HepG2 (cell line): ENCODE data around the gene TTC39B. TPM values are rescaled to one million over a fixed set of nuclear protein-coding genes. Genes with fewer than 3 reads are reported as not detected.

ENCODE experiments used
- ATAC-seq: fragments of 200-7000 bp; cut with Tn5 transposase; 3 replicates; pipeline ENCODE4 v1.9.1; 2020; ENCODE audit warnings: mild to moderate bottlenecking, moderate library complexity
- BruUV-seq: library from RNA; stranded (reverse); fragments of 400-500 nt; replicated peaks from 2 replicates; lab custom pipeline; 2021; lab: Mats Ljungman, UMichigan
- CTCF ChIA-PET: fragments of 300-600 bp; formaldehyde crosslinking; extraction: SDS; loops from one replicate; lab custom pipeline; 2021; ENCODE audit warnings: low total read pairs, inconsistent platforms, low intra/inter-chr PET ratio; lab: Yijun Ruan, JAX
- POLR2A ChIA-PET: fragments of 350-600 bp; sonication (Branson Sonifier 250); formaldehyde crosslinking; loops from one replicate; lab custom pipeline; 2020; ENCODE audit warnings: antibody characterized with exemption, inconsistent platforms; lab: Yijun Ruan, JAX
- DNase-seq: peaks from one replicate; pipeline ENCODE4 v3.0.0-alpha.2; 2015; ENCODE audit warnings: low spot score
- FAIRE-seq: peaks from 3 replicates; lab custom pipeline; 2011; peaks lifted over from hg19 to GRCh38; lab: Jason Lieb, UNC
- H2AFZ ChIP-seq: one replicate; pipeline ENCODE4 v1.6.1; 2011; ENCODE audit warnings: low read length, inconsistent platforms
- H3K27ac ChIP-seq: fragments of 300-600 bp; 3 replicates; pipeline ENCODE4 v1.8.0; 2011; ENCODE audit warnings: mixed run types, mild to moderate bottlenecking, mixed read lengths, low read length, inconsistent platforms; ENCODE audit not compliant: insufficient read depth; ENCODE audit errors: extremely low read length
- H3K27me3 ChIP-seq, 2 experiments: fragments of 200-600 bp in 1 of 2; 2 replicates in 1 of 2; 3 replicates in 1 of 2; pipeline versions ENCODE4 v1.6.0 to v1.8.0; 2011; ENCODE audit warnings: low read length in 2 of 2, mild to moderate bottlenecking in 2 of 2, moderate library complexity in 2 of 2, inconsistent platforms in 1 of 2; ENCODE audit not compliant: insufficient read depth in 2 of 2, control insufficient read depth in 1 of 2
- H3K36me3 ChIP-seq, 2 experiments: fragments of 200-600 bp in 1 of 2; replicated peaks in 1 of 2; 2 replicates in 1 of 2; 3 replicates in 1 of 2; pipeline versions ENCODE4 v1.5.1 to v1.8.0; 2011; ENCODE audit warnings: low read length in 2 of 2, inconsistent platforms in 1 of 2; ENCODE audit not compliant: insufficient read depth in 2 of 2, control insufficient read depth in 1 of 2
- H3K4me1 ChIP-seq: 2 replicates; pipeline ENCODE4 v1.5.1; 2012; ENCODE audit warnings: low read length, inconsistent platforms; ENCODE audit not compliant: insufficient read depth
- H3K4me2 ChIP-seq: 2 replicates; pipeline ENCODE4 v1.6.0; 2011; ENCODE audit warnings: low read depth, low read length, inconsistent platforms
- H3K4me3 ChIP-seq, 3 experiments: fragments of 200-600 bp in 1 of 3; sonication (generic), shearing (Covaris generic) in 1 of 3; replicated peaks in 1 of 3; 2 replicates each; pipeline ENCODE4 v1.5.1; 2011 to 2016; ENCODE audit warnings: low read length in 3 of 3, inconsistent platforms in 2 of 3, low read depth in 2 of 3, mild to moderate bottlenecking in 2 of 3, control low read depth in 1 of 3, mixed read lengths in 1 of 3; ENCODE audit not compliant: insufficient read depth in 1 of 3
- H3K79me2 ChIP-seq: one replicate; pipeline ENCODE4 v1.6.1; 2011; ENCODE audit warnings: low read length, inconsistent platforms; ENCODE audit not compliant: insufficient read depth
- H3K9ac ChIP-seq: 2 replicates; pipeline ENCODE4 v1.6.0; 2011; ENCODE audit warnings: mild to moderate bottlenecking, low read depth, low read length, inconsistent platforms; ENCODE audit not compliant: insufficient read depth
- H3K9me3 ChIP-seq: 2 replicates; pipeline ENCODE4 v1.5.1; 2012; ENCODE audit warnings: mild to moderate bottlenecking, low read length
- H4K20me1 ChIP-seq: 2 replicates; pipeline ENCODE4 v1.6.0; 2011; ENCODE audit warnings: inconsistent platforms, mild to moderate bottlenecking, low read length, moderate library complexity; ENCODE audit not compliant: insufficient read depth
- AHDC1 ChIP-seq: sonication (generic); formaldehyde crosslinking; IDR thresholded peaks from 2 replicates; pipeline ENCODE4 v1.5.1; 2020; ENCODE audit warnings: mild to moderate bottlenecking, missing genetic modification reagents, borderline replicate concordance
- EP300 ChIP-seq, 3 experiments: sonication (generic) in 1 of 3; formaldehyde crosslinking in 1 of 3; IDR thresholded peaks; 2 replicates each; pipeline versions ENCODE4 v1.5.1 to v1.6.1; 2011 to 2020; ENCODE audit warnings: low read depth in 2 of 3, low read length in 2 of 3, borderline replicate concordance in 1 of 3, improper control_type of control experiment in 1 of 3, mild to moderate bottlenecking in 1 of 3, missing genetic modification reagents in 1 of 3, moderate library complexity in 1 of 3
- GABPA ChIP-seq, 2 experiments: IDR thresholded peaks; 2 replicates each; pipeline ENCODE4 v1.6.1; 2011 to 2016; ENCODE audit warnings: low read depth in 2 of 2, low read length in 1 of 2, missing biosample characterization in 1 of 2, missing genetic modification characterization in 1 of 2
- HIVEP1 ChIP-seq: sonication (generic); formaldehyde crosslinking; IDR thresholded peaks from 2 replicates; pipeline ENCODE4 v1.4.0; 2020; ENCODE audit warnings: mild to moderate bottlenecking, missing genetic modification reagents
- IRX3 ChIP-seq: sonication (generic); formaldehyde crosslinking; IDR thresholded peaks from 2 replicates; pipeline ENCODE4 v1.8.1; 2023; ENCODE audit warnings: mild to moderate bottlenecking, low read depth, missing genetic modification reagents, borderline replicate concordance
- KDM5A ChIP-seq: fragments of 200-600 bp; sonication (generic); IDR thresholded peaks from 2 replicates; pipeline ENCODE4 v1.7.0; 2018; ENCODE audit warnings: antibody characterized with exemption, mild to moderate bottlenecking, low read length, borderline replicate concordance
- SKI ChIP-seq: fragments of 450-650 bp; IDR thresholded peaks from one replicate; pipeline ENCODE4 v1.6.1; 2018; ENCODE audit warnings: mild to moderate bottlenecking; ENCODE audit not compliant: partially characterized antibody
- SNAPC5 ChIP-seq: sonication (generic); formaldehyde crosslinking; IDR thresholded peaks from 2 replicates; pipeline ENCODE4 v1.8.1; 2023; ENCODE audit warnings: mild to moderate bottlenecking, missing genetic modification reagents, borderline replicate concordance
- SP140L ChIP-seq: sonication (generic); formaldehyde crosslinking; IDR thresholded peaks from 2 replicates; pipeline ENCODE4 v1.4.0; 2020; ENCODE audit warnings: missing genetic modification reagents, borderline replicate concordance
- THAP11 ChIP-seq: IDR thresholded peaks from 2 replicates; pipeline ENCODE4 v1.6.1; 2016; ENCODE audit warnings: missing biosample characterization, missing genetic modification reagents
- UBTF ChIP-seq: sonication (generic); formaldehyde crosslinking; IDR thresholded peaks from 2 replicates; pipeline ENCODE4 v1.4.0; 2020; ENCODE audit warnings: mild to moderate bottlenecking, missing genetic modification reagents
- XBP1 ChIP-seq: sonication (generic); formaldehyde crosslinking; IDR thresholded peaks from 2 replicates; pipeline ENCODE4 v1.5.0; 2020; ENCODE audit warnings: missing genetic modification reagents
- ZNF543 ChIP-seq: sonication (generic); formaldehyde crosslinking; IDR thresholded peaks from 2 replicates; pipeline ENCODE4 v1.4.0; 2020; ENCODE audit warnings: mild to moderate bottlenecking, missing genetic modification reagents
- ZNF576 ChIP-seq: sonication (generic); formaldehyde crosslinking; IDR thresholded peaks from 2 replicates; pipeline ENCODE4 v1.4.0; 2020; ENCODE audit warnings: mild to moderate bottlenecking, missing genetic modification reagents
- ZNF678 ChIP-seq: sonication (generic); formaldehyde crosslinking; IDR thresholded peaks from 2 replicates; pipeline ENCODE4 v1.4.0; 2020; ENCODE audit warnings: mild to moderate bottlenecking, missing genetic modification reagents
- ZNF703 ChIP-seq: sonication (generic); formaldehyde crosslinking; IDR thresholded peaks from 2 replicates; pipeline ENCODE4 v1.5.1; 2020; ENCODE audit warnings: missing genetic modification reagents, mild to moderate bottlenecking, moderate library complexity, borderline replicate concordance
- WGBS: methylation state at CpG from one replicate; pipeline ENCODE4 v1.1.6; 2017; ENCODE audit warnings: low lambda C conversion rate; 5-methylcytosine and 5-hydroxymethylcytosine counted together
- in situ Hi-C: cut with HindIII; loops from 2 replicates; pipeline ENCODE4 v1.10.0; 2017; ENCODE audit warnings: low pct_unique_long_range_greater_than_20kb; ENCODE audit not compliant: extremely low pct_ligation_motif_present
- intact Hi-C: fragments of 100-400 bp; cut with micrococcal nuclease; formaldehyde crosslinking; loops from one replicate; pipeline ENCODE4 v1.10.0; 2022; ENCODE audit not compliant: unreplicated experiment
- polyA plus RNA-seq, 8 experiments: library from polyadenylated mRNA; depleted of rRNA in 3 of 8; stranded (reverse) in 7 of 8; unstranded in 1 of 8; fragments of >200 nt; fragmentation: Illumina TruSeq in 4 of 8; extraction: Trizol in 4 of 8; gene quantifications; 2 replicates each; pipeline versions ENCODE4 v1.2.1 to v1.2.3, GENCODE V29; 2011 to 2016; ENCODE audit warnings: low read depth in 4 of 8, missing spikeins in 1 of 8, mixed read lengths in 1 of 8; ENCODE audit not compliant: insufficient read depth in 1 of 8
- total RNA-seq, 5 experiments: library from RNA; depleted of rRNA; stranded (reverse); fragments of >200 nt; fragmentation: Illumina TruSeq; extraction: Trizol; gene quantifications; 2 replicates each; pipeline ENCODE4 v1.2.3, GENCODE V29; 2016; ENCODE audit warnings: low read depth in 1 of 5

TTC39B gene
- total and polyA plus RNA-seq, 2 of the 13 experiments (the other 11 are each of a cell fraction or from before 2014, with no cell fraction given) = 14.3 to 19.4 TPM

- Histone ChIP-seq H3K4me1 (peaks cover 25% of the 10 kb centered on the region), H3K4me3 (no peak overlapping the region), H3K27me3 (no peaks in the 10 kb centered on the region), H3K36me3 (no peaks in the 10 kb centered on the region; a peak in 1 of 5 replicates)
- no peak for DNase-seq
- no TSS peak for BruUV-seq
- no peak for ATAC-seq
- CTCF ChIA-PET = no interaction called here
- no peak for FAIRE-seq
- TF ChIP-seq GABPA (IDR thresholded peaks at IDR 0.05; ENCODE audit: low read depth, low read length) = no peak
- no peak for TF ChIP-seq GABPA (CRISPR knock-in tag; IDR thresholded peaks at IDR 0.05; ENCODE audit: low read depth)
- no peak for TF ChIP-seq EP300 (IDR thresholded peaks at IDR 0.05; ENCODE audit: low read depth in 2 of 2, low read length in 2 of 2)
- TF ChIP-seq EP300 (CRISPR knock-in tag; IDR thresholded peaks at IDR 0.05; ENCODE audit: borderline replicate concordance) = no peak
- TF ChIP-seq HIVEP1 = no peak
- no peak for TF ChIP-seq ZNF678 (CRISPR knock-in tag)
- no peak for TF ChIP-seq ZNF543 (CRISPR knock-in tag)
- TF ChIP-seq AHDC1 (CRISPR knock-in tag) = no peak
- TF ChIP-seq UBTF = no peak
- no peak for TF ChIP-seq SKI
- TF ChIP-seq IRX3 (CRISPR knock-in tag) = no peak
- TF ChIP-seq ZNF703 (CRISPR knock-in tag) = no peak
- TF ChIP-seq KDM5A = no peak
- TF ChIP-seq ZNF576 (CRISPR knock-in tag) = no peak
- TF ChIP-seq SP140L = no peak
- no peak for TF ChIP-seq SNAPC5 (CRISPR knock-in tag)
- TF ChIP-seq XBP1 (CRISPR knock-in tag) = no peak
- TF ChIP-seq THAP11 = no peak
- TF ChIP-seq, all 625 proteins: peak for 0
- POLR2A ChIA-PET = no interaction called here
- Histone ChIP-seq H3K9ac (no peak overlapping the region), H3K4me2 (no peak overlapping the region), H3K27ac (no peak overlapping the region), H3K79me2 (peaks cover 6% of the 10 kb centered on the region), H2AFZ (no peak overlapping the region), H4K20me1 (no peaks in the 10 kb centered on the region), H3K9me3 (no peaks in the 10 kb centered on the region)
- in situ Hi-C loops = no loop called here
- 100% methylated on average over 1 of the region's 1 CpG for WGBS
- intact Hi-C loops = no loop called here
Measured at GRCh38 chr9:15246243-15246642, 60.8 kb downstream of the TTC39B start.
